ENCODE data around the gene ATAD2B. TPM values are rescaled to one million over a fixed set of nuclear protein-coding genes. Genes with fewer than 3 reads are reported as not detected.

Gene ATAD2B
- total and polyA plus RNA-seq, 4 donors = 4.1 to 77.3 (median 17.0) TPM

DNA sequence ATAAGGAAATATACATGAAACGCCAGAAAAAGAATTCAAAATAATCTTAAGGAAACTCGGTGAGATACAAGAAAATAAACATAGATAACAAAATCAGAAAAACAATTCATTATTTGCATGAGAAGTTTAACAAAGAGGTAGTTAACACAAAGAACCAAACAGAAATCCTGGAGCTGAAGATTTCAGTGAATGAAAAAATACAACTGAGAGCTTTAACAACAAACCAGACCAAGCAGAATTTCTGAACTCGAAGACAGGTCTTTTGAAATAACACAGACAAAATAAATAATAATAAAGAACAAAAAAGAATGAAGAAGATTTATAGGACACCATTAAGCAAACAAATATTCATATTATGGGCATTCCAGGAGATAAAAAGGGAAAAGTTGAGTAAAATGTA lies 204.7 kb downstream of the ATAD2B start:
- WGBS, 2 donors = 97 to 99% methylated on average over 3 of the region's 3 CpGs
- H3K4me1 ChIP-seq (ENCODE audit: control insufficient read depth in 5 of 5, insufficient read depth in 5 of 5, low read length in 5 of 5) = peaks cover 0 to 15% (median 0%) of the 10 kb centered on the region in 5 donors
- H3K9ac ChIP-seq (ENCODE audit: insufficient read depth in 1 of 2, low read length in 2 of 2) = no peak overlapping the region
- peaks cover 0 to 15% (median 4%) of the 10 kb centered on the region in 4 donors for H3K36me3 ChIP-seq (ENCODE audit: control insufficient read depth in 4 of 4, insufficient read depth in 4 of 4, low read length in 4 of 4)
- no peak overlapping the region for H3K27ac ChIP-seq (ENCODE audit: low read depth in 1 of 2, low read length in 1 of 2)
- DNase-seq = no peak
- no peak overlapping the region for H3K4me3 ChIP-seq
- no peak for ATAC-seq (ENCODE audit: insufficient read depth, low FRiP score)
- no peaks in the 10 kb centered on the region for H3K27me3 ChIP-seq (ENCODE audit: control insufficient read depth in 3 of 3, insufficient read depth in 3 of 3, low read length in 2 of 3)
- TF ChIP-seq, protein P1, sequence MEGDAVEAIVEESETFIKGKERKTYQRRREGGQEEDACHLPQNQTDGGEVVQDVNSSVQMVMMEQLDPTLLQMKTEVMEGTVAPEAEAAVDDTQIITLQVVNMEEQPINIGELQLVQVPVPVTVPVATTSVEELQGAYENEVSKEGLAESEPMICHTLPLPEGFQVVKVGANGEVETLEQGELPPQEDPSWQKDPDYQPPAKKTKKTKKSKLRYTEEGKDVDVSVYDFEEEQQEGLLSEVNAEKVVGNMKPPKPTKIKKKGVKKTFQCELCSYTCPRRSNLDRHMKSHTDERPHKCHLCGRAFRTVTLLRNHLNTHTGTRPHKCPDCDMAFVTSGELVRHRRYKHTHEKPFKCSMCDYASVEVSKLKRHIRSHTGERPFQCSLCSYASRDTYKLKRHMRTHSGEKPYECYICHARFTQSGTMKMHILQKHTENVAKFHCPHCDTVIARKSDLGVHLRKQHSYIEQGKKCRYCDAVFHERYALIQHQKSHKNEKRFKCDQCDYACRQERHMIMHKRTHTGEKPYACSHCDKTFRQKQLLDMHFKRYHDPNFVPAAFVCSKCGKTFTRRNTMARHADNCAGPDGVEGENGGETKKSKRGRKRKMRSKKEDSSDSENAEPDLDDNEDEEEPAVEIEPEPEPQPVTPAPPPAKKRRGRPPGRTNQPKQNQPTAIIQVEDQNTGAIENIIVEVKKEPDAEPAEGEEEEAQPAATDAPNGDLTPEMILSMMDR (IDR thresholded peaks at IDR 0.05; ENCODE audit: control extremely low read depth, extremely low read depth) = no peak
- peaks cover 0 to 4% (median 1%) of the 10 kb centered on the region in 4 donors for H3K9me3 ChIP-seq (ENCODE audit: control insufficient read depth in 4 of 4, insufficient read depth in 3 of 4, low read length in 3 of 4)

DNA sequence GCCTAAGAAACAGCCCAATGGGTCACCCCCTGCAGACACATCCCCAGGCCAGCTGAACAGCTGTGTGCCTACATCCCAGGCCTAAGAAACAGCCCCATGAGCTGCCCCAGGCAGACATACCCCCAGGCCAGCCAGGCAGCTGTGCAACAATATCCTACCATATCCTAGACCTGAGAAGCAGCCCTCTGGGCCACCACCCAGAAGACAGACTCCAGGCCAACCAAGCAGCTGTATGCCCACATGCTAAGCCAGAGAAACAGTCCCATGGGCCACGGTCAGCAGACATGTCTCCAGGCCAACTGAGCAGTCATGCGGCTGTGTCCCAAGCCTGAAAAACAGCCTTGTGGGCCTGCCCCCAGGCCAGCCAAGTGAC lies 205.5 kb downstream of the ATAD2B start:
- Histone ChIP-seq H3K27me3 (ENCODE audit: control insufficient read depth in 3 of 3, insufficient read depth in 3 of 3, low read length in 2 of 3) (no peaks in the 10 kb centered on the region), H3K27ac (ENCODE audit: low read depth in 1 of 2, low read length in 1 of 2) (no peak overlapping the region), H3K4me1 (ENCODE audit: control insufficient read depth in 5 of 5, insufficient read depth in 5 of 5, low read length in 5 of 5) (peaks cover 0 to 15% (median 0%) of the 10 kb centered on the region in 5 donors), H3K9me3 (ENCODE audit: control insufficient read depth in 4 of 4, insufficient read depth in 3 of 4, low read length in 3 of 4) (peaks cover 0 to 4% (median 1%) of the 10 kb centered on the region in 4 donors), H3K36me3 (ENCODE audit: control insufficient read depth in 4 of 4, insufficient read depth in 4 of 4, low read length in 4 of 4) (peaks cover 0 to 15% (median 3%) of the 10 kb centered on the region in 4 donors), H3K4me3 (no peak overlapping the region), H3K9ac (ENCODE audit: insufficient read depth in 1 of 2, low read length in 2 of 2) (no peak overlapping the region)
- no peak for ATAC-seq (ENCODE audit: insufficient read depth, low FRiP score)
- TF ChIP-seq, protein P1 (IDR thresholded peaks at IDR 0.05; ENCODE audit: control extremely low read depth, extremely low read depth) = no peak
- DNase-seq = no peak
- WGBS, 2 donors = 94 to 97% methylated on average over 2 of the region's 2 CpGs

DNA sequence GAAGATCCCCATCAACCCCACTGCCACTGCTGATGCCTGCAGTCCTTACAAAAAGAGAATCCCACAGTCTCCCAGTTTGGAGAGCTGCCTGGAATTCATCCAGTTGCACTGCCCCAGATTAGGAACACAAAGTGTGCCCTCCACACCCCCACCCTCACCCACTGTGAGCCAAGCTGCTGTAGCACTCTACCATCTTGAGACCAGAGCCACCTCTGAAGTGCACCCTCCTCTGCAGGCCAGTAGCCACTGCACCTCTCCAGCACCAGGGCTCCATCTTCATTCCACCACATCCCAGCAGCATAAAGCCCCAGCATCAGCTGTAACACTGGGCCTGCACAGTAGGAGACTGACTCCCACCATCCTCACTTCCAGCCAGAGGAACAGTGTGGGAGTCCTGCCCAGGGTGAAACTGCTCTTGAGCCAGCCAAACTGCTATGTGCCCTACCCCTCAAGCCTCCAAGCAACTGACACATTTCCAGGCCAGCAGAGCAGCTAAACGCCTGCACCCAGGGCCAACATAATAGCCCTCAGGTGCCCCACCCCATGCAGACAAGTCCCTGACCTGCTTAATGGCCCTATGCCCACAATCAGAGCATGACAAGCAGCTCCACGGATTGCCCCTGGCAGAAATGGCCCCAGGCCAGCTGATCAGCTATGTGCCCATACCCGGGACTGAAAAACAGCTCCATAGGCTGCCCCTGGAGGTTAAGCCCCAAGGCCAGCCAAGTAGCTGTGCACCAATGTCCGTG lies 206.0 kb downstream of the ATAD2B start:
- H3K9me3 ChIP-seq (ENCODE audit: control insufficient read depth in 4 of 4, insufficient read depth in 3 of 4, low read length in 3 of 4) = peaks cover 0 to 4% (median 1%) of the 10 kb centered on the region in 4 donors
- ATAC-seq (ENCODE audit: insufficient read depth, low FRiP score) (no peak), DNase-seq (no peak)
- H3K27me3 ChIP-seq (ENCODE audit: control insufficient read depth in 3 of 3, insufficient read depth in 3 of 3, low read length in 2 of 3) = no peaks in the 10 kb centered on the region
- TF ChIP-seq, protein P1 (IDR thresholded peaks at IDR 0.05; ENCODE audit: control extremely low read depth, extremely low read depth) = no peak
- H3K36me3 ChIP-seq (ENCODE audit: control insufficient read depth in 4 of 4, insufficient read depth in 4 of 4, low read length in 4 of 4) = peaks cover 0 to 11% (median 2%) of the 10 kb centered on the region in 4 donors
- no peak overlapping the region for H3K4me3 ChIP-seq
- H3K9ac ChIP-seq (ENCODE audit: insufficient read depth in 1 of 2, low read length in 2 of 2) = no peak overlapping the region
- 78 to 92% methylated on average over 4 of the region's 4 CpGs for WGBS, 2 donors
- H3K4me1 ChIP-seq (ENCODE audit: control insufficient read depth in 5 of 5, insufficient read depth in 5 of 5, low read length in 5 of 5) = peaks cover 0 to 15% (median 0%) of the 10 kb centered on the region in 5 donors
- H3K27ac ChIP-seq (ENCODE audit: low read depth in 1 of 2, low read length in 1 of 2) = no peak overlapping the region
